Liver (tissue), 9 donors: ENCODE results near the gene COPS7A. TPM values are rescaled to one million over a fixed set of nuclear protein-coding genes. Genes with fewer than 3 reads are reported as not detected.

ENCODE experiments used
- DNase-seq: peaks from one replicate; pipeline ENCODE4 v3.0.0-alpha.2; 2017; ENCODE audit warnings: low spot score
- H3K27ac ChIP-seq, 2 donors: one replicate each; pipeline ENCODE4 v1.7.0; 2013; ENCODE audit warnings: inconsistent platforms in 2 of 2, low read length in 2 of 2, control low read depth in 1 of 2, low read depth in 1 of 2, mild to moderate bottlenecking in 1 of 2
- H3K27me3 ChIP-seq, 4 donors: one replicate each; pipeline versions ENCODE4 v1.6.1 to v1.7.0; 2013; ENCODE audit warnings: low read length in 3 of 4, inconsistent platforms in 1 of 4, mild to moderate bottlenecking in 1 of 4, moderate library complexity in 1 of 4; ENCODE audit not compliant: control insufficient read depth in 4 of 4, insufficient read depth in 4 of 4
- H3K36me3 ChIP-seq, 4 donors: one replicate each; pipeline versions ENCODE4 v1.6.1 to v1.7.0; 2013; ENCODE audit warnings: low read length in 3 of 4, mild to moderate bottlenecking in 3 of 4, low read depth in 1 of 4, moderate library complexity in 1 of 4; ENCODE audit not compliant: control insufficient read depth in 4 of 4, insufficient read depth in 3 of 4
- H3K4me1 ChIP-seq, 4 donors: one replicate each; pipeline versions ENCODE4 v1.6.1 to v1.7.0; 2013; ENCODE audit warnings: low read length in 3 of 4, mild to moderate bottlenecking in 3 of 4, moderate library complexity in 1 of 4; ENCODE audit not compliant: control insufficient read depth in 4 of 4, insufficient read depth in 4 of 4
- H3K4me3 ChIP-seq, 3 donors: one replicate each; pipeline versions ENCODE4 v1.6.1 to v1.7.0; 2013; ENCODE audit warnings: low read length in 3 of 3, control low read depth in 1 of 3, low read depth in 1 of 3, mild to moderate bottlenecking in 1 of 3
- H3K9ac ChIP-seq, 2 donors: one replicate each; pipeline ENCODE4 v1.7.0; 2013; ENCODE audit warnings: low read length in 2 of 2, mild to moderate bottlenecking in 2 of 2, moderate library complexity in 2 of 2, control low read depth in 1 of 2, low read depth in 1 of 2
- H3K9me3 ChIP-seq, 4 donors: one replicate each; pipeline versions ENCODE4 v1.6.1 to v1.7.0; 2013; ENCODE audit warnings: low read length in 3 of 4; ENCODE audit not compliant: control insufficient read depth in 4 of 4
- ATF3 ChIP-seq: IDR thresholded peaks from 2 replicates; pipeline ENCODE4 v1.6.1; 2016; ENCODE audit warnings: antibody characterized with exemption
- CTCF ChIP-seq: fragments of 150-350 bp; IDR thresholded peaks from 2 replicates; pipeline ENCODE4 v1.5.1; 2017; ENCODE audit warnings: improper control_type of control experiment, low read depth, low read length; ENCODE audit not compliant: missing input control
- EGR1 ChIP-seq, 2 donors: IDR thresholded peaks; 2 replicates each; pipeline ENCODE4 v1.6.1; 2016 to 2018; ENCODE audit warnings: antibody characterized with exemption in 2 of 2, low read depth in 2 of 2
- FOXA1 ChIP-seq: IDR thresholded peaks from 2 replicates; pipeline ENCODE4 v1.6.1; 2016; ENCODE audit warnings: antibody characterized with exemption
- FOXA2 ChIP-seq: IDR thresholded peaks from 2 replicates; pipeline ENCODE4 v1.6.1; 2016; ENCODE audit warnings: antibody characterized with exemption
- GABPA ChIP-seq, 2 donors: IDR thresholded peaks in 1 of 2; conservative IDR thresholded peaks in 1 of 2; 2 replicates each; pipeline ENCODE4 v1.6.1; 2016; ENCODE audit warnings: antibody characterized with exemption in 2 of 2, mild to moderate bottlenecking in 1 of 2, moderate library complexity in 1 of 2
- HNF4A ChIP-seq, 2 donors: conservative IDR thresholded peaks; 2 replicates each; pipeline ENCODE4 v1.6.1; 2016; ENCODE audit warnings: antibody characterized with exemption in 2 of 2, mild to moderate bottlenecking in 2 of 2
- HNF4G ChIP-seq: IDR thresholded peaks from 2 replicates; pipeline ENCODE4 v1.6.1; 2016; ENCODE audit warnings: antibody characterized with exemption
- JUND ChIP-seq, 2 donors: IDR thresholded peaks; 2 replicates each; pipeline ENCODE4 v1.6.1; 2016; ENCODE audit warnings: antibody characterized with exemption in 2 of 2
- MAX ChIP-seq: IDR thresholded peaks from 2 replicates; pipeline ENCODE4 v1.6.1; 2016; ENCODE audit warnings: antibody characterized with exemption
- REST ChIP-seq: IDR thresholded peaks from 2 replicates; pipeline ENCODE4 v1.6.1; 2016; ENCODE audit warnings: antibody characterized with exemption, mild to moderate bottlenecking
- RXRA ChIP-seq, 2 donors: IDR thresholded peaks; 2 replicates each; pipeline ENCODE4 v1.6.1; 2017 to 2018; ENCODE audit warnings: antibody characterized with exemption in 2 of 2, mild to moderate bottlenecking in 1 of 2
- SP1 ChIP-seq: IDR thresholded peaks from 2 replicates; pipeline ENCODE4 v1.6.1; 2018; ENCODE audit warnings: antibody characterized with exemption, mild to moderate bottlenecking
- TAF1 ChIP-seq: conservative IDR thresholded peaks from 2 replicates; pipeline ENCODE4 v1.6.1; 2016; ENCODE audit warnings: antibody characterized with exemption, mild to moderate bottlenecking
- YY1 ChIP-seq: IDR thresholded peaks from 2 replicates; pipeline ENCODE4 v1.6.1; 2016; ENCODE audit warnings: antibody characterized with exemption, mild to moderate bottlenecking
- ZBTB33 ChIP-seq: IDR thresholded peaks from 2 replicates; pipeline ENCODE4 v1.6.1; 2016; ENCODE audit warnings: antibody characterized with exemption
- WGBS: extraction: QIAGEN DNeasy Blood & Tissue Kit; methylation state at CpG from one replicate; pipeline ENCODE4 v1.1.7; 2013; 5-methylcytosine and 5-hydroxymethylcytosine counted together
- polyA plus RNA-seq, 2 donors: library from polyadenylated mRNA; stranded (reverse) in 1 of 2; unstranded in 1 of 2; fragments of 200-250 nt in 1 of 2; fragments of >200 nt in 1 of 2; fragmentation: Nextera tagmentation in 1 of 2; extraction: Ambion mirVana in 1 of 2; gene quantifications; one replicate each; pipeline versions ENCODE4 v1.2.1 to v1.2.3, GENCODE V29; 2013 to 2015
- total RNA-seq, 2 donors: library from RNA; depleted of rRNA; stranded (reverse); fragments of >200 nt; gene quantifications; one replicate each; pipeline ENCODE4 v1.2.3, GENCODE V29; 2014
- donor health status: healthy.
- donor health status: healthy.
- donor health status: healthy.
- donor health status: healthy.
- donor health status: healthy.

COPS7A gene
- total and polyA plus RNA-seq, 4 donors, result 26.0 to 37.7 (median 32.4) TPM

- no peak for TF ChIP-seq TAF1
- no peak for TF ChIP-seq SP1
- TF ChIP-seq GABPA (IDR thresholded peaks at IDR 0.05 in 1 of 2, conservative IDR thresholded peaks at IDR 0.05 in 1 of 2), result no peak
- TF ChIP-seq FOXA2, result no peak
- TF ChIP-seq ATF3, result no peak
- no peak for TF ChIP-seq YY1
- TF ChIP-seq FOXA1, result no peak
- TF ChIP-seq ZBTB33, result no peak
- TF ChIP-seq REST, result no peak
- TF ChIP-seq EGR1 (IDR thresholded peaks at IDR 0.05; ENCODE audit: low read depth in 2 of 2), result no peak
- TF ChIP-seq RXRA (IDR thresholded peaks at IDR 0.05), result no peak
- no peak for TF ChIP-seq HNF4A (conservative IDR thresholded peaks at IDR 0.05)
- H3K9me3 ChIP-seq, result no peaks in the 10 kb centered on the region
Measured at GRCh38 chr12:6691473-6691872, 32.4 kb upstream of the COPS7A start.

GRCh38 chr12:6692888-6693287 is 31.0 kb upstream of the COPS7A start:
- 72% methylated on average over 2 of the region's 2 CpGs for WGBS
- Histone ChIP-seq H3K27me3 (peaks cover 0 to 1% (median 0%) of the 10 kb centered on the region in 4 donors), H3K9ac (no peak overlapping the region), H3K36me3 (no peaks in the 10 kb centered on the region), H3K27ac (no peak overlapping the region), H3K4me1 (peaks cover 4 to 17% (median 14%) of the 10 kb centered on the region in 4 donors), H3K9me3 (no peaks in the 10 kb centered on the region), H3K4me3 (no peak overlapping the region)
- no peak for TF ChIP-seq HNF4A (conservative IDR thresholded peaks at IDR 0.05)
- TF ChIP-seq ZBTB33, result no peak
- no peak for TF ChIP-seq FOXA2
- no peak for TF ChIP-seq CTCF
- no peak for TF ChIP-seq MAX
- no peak for TF ChIP-seq RXRA (IDR thresholded peaks at IDR 0.05)
- TF ChIP-seq REST, result no peak
- TF ChIP-seq GABPA (IDR thresholded peaks at IDR 0.05 in 1 of 2, conservative IDR thresholded peaks at IDR 0.05 in 1 of 2), result no peak
- no peak for TF ChIP-seq HNF4G
- TF ChIP-seq JUND (IDR thresholded peaks at IDR 0.05), result no peak
- TF ChIP-seq SP1, result no peak
- TF ChIP-seq FOXA1, result no peak
- no peak for TF ChIP-seq EGR1 (IDR thresholded peaks at IDR 0.05; ENCODE audit: low read depth in 2 of 2)
- no peak for DNase-seq

More at GRCh38 chr12:6691473-6691872, 32.4 kb upstream of the COPS7A start:
- no peak for DNase-seq
- no peaks in the 10 kb centered on the region for H3K36me3 ChIP-seq
- H3K27me3 ChIP-seq, result no peaks in the 10 kb centered on the region
- H3K27ac ChIP-seq, result no peak overlapping the region
- H3K4me3 ChIP-seq, result no peak overlapping the region
- H3K4me1 ChIP-seq, result peaks cover 4 to 27% (median 22%) of the 10 kb centered on the region in 4 donors
- 92% methylated on average over 4 of the region's 4 CpGs for WGBS
- H3K9ac ChIP-seq, result no peak overlapping the region
